Measurements from ENCODE around the gene DNAJC4.

DNAJC4 gene

DNA sequence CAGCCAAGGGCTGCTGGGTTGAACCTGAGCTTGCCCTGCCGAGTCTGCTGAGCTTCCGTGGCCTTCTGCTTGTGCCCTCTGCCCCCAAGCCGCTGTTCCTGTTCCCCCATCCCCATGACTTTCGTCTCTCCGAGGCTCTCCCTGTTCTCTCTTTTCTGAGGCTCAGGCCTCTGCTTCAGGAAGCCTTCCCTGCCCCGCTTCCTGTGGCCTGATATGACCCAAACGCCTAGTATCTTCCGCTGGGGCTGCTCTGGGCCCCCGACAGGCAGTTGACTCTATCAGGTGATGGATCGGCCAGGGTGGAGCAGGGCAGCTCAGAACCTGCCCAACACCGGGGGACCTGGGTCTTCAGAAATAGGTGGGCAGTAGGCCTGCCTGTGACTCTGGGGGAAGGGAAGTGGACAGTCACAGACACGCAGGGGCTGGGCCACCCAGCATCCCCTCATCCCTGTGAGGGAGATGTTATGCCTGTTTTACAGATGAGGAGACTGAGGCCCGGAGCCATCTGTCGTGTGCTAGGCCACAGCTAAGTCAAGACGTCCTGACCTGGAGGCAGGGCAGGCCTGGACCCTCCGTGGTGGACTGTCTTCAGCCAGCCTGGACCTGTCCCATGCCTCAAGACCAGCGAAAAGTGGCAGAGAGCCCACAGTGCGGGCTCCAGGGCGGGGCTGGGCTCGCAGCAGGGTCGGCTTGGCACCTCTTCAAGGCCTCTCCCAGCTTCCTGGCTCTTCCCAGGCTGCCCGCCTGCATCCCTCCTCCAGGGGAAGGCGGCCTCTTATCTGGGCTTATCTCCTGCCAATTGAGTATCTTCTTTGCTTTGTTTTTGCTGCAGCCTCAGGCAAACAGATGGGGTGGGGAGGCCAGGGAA, 37.9 kb downstream of the DNAJC4 start:
- Histone ChIP-seq H3K27me3 (no peaks in the 10 kb centered on the region), H3K9ac (peak overlapping the region; percentile 88 to 96 (median 92))
- TF ChIP-seq Cebpa-rat (IDR thresholded peaks at IDR 0.05), result no peak

DNA sequence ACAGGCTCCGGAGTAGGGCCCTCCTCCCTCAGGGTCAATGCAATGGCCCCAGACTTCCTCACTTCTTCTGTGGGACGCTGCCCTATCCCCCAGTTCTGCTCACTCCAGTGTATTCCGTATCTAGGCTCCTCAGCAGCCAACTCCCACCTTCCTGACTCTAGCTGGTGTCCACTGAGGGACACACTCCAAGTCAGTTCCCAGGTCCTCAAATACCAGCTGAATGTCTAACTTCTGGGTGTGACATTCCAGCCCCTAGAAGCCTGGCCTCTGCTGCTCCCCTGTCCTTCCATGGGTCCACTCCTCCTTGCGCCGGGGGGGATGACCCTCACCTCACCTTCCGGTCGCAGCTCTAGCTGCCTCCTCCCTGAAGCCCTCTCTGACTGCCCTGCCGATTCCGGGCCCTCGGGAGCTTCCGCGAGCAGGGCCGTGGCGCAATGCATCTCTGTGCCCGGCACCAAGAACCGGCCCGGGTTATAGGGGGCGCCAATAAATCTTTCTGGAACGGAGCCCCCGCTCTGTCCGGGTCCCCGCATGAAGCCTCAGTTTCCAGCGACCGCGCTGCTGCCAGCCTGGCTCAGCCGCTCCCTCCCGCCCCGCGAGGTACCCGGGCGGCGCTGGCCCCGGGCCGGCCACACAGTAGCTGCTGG, 38.7 kb downstream of the DNAJC4 start:
- H3K4me3 ChIP-seq, result peak overlapping the region; percentile 68 to 82 (median 74)
- H3K27ac ChIP-seq, result peak overlapping the region; percentile 87 to 98 (median 96)
- H3K27me3 ChIP-seq, result no peaks in the 10 kb centered on the region

More for the DNA sequence above, 37.9 kb downstream of the DNAJC4 start:
- Histone ChIP-seq H3K4me2 (peak overlapping the region; percentile 83 to 99 (median 96)), H3K4me1 (peaks cover 66 to 81% (median 75%) of the 10 kb centered on the region in 10 experiments), H3K36me3 (peaks cover 9 to 46% (median 35%) of the 10 kb centered on the region in 11 experiments), H3K4me3 (peak overlapping the region; percentile 68 to 82 (median 74)), H3K9me3 (replicated peaks in 1 of 11) (no peaks in the 10 kb centered on the region), H4K20me1 (peaks cover 0 to 27% (median 0%) of the 10 kb centered on the region in 11 experiments; a peak in 4 of 22 replicates), H3K27ac (peak overlapping the region; percentile 87 to 98 (median 96))

DNA sequence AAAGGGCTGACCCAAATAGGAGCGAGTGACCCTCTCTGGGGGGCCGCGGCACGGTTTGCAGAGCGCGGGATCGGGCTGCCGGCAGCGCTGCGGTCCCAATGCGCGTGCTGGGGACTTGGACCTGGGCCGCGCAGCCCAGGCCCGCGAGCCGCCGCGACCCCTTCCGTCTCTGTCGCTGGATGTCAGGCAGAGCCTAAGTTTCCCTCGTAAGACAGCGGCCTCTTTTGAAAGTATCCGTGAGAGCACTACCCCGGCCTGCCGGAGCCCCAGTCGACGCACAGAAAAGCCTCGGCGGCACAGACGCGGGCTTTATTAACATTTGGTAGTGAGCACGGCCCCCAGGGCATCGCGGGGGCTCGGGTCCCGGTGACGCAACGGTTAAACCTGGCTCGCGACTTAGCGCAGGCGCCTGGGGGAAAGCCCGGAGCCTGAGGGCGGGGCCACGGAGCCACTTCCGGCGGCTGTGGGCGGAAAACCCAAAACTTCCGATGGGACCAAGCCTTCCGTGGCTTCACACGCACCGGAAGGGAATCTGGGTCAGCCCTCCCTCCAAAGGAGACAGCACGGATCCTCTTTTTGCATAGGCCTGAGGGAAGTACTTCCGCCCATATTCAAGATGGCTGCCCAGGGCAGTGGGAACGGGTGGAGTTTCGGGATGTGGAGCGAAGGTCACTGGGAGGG, 39.3 kb downstream of the DNAJC4 start:
- H3K4me3 ChIP-seq, result peak overlapping the region; percentile 68 to 82 (median 74)

More for the DNA sequence above, 38.7 kb downstream of the DNAJC4 start:
- Histone ChIP-seq H4K20me1 (peaks cover 0 to 20% (median 0%) of the 10 kb centered on the region in 11 experiments; a peak in 3 of 22 replicates), H3K9me3 (replicated peaks in 1 of 11) (no peaks in the 10 kb centered on the region), H3K4me1 (peaks cover 62 to 74% (median 68%) of the 10 kb centered on the region in 10 experiments), H3K4me2 (peak overlapping the region; percentile 83 to 99 (median 96)), H3K36me3 (peaks cover 1 to 45% (median 29%) of the 10 kb centered on the region in 11 experiments; a peak in 16 of 22 replicates), H3K9ac (peak overlapping the region; percentile 88 to 96 (median 92))
- peak in 1 of 11 experiments; percentile 9; a peak in 1 of 22 replicates for TF ChIP-seq Cebpa-rat (IDR thresholded peaks at IDR 0.05)

DNA sequence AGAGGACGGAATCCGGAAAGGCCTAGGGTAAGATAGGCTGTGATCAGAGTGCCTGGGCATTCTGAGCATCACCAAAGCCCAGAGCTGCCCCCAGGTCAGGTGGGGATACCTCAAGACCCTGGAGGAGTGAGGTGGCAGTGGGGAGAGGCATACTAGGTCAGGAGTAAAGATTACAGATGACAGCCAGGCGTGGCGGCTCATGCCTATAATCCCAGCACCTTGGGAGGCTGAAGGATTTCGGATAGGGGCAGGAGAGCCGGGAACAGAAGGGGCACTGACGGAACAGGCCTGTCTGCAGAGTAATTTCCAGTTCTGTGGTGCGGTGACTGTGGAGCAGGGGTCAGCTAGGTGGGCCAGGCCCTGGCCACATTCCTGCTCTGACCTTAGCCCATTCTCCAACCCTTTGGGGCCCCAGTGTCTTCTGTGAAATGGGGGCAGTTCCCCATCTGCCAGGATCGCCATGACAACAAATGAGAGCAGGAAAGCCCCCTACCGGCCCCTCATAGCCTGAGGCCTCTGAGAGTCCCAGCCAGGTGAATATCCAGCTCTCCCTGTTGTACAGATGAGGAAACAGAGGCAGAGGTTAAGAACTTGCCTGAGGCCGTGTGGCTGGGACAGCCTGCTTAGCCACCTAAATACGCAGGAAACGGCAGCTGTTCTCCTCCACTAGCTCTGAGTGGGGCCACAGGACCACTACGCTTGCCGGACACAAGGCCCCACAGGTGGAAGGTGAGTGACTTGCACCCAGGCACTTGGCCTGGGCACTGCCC, 44.9 kb downstream of the DNAJC4 start:
- H3K4me2 ChIP-seq, result no peak overlapping the region
- H3K27me3 ChIP-seq, result no peaks in the 10 kb centered on the region
- peaks cover 22 to 44% (median 26%) of the 10 kb centered on the region in 10 experiments for H3K4me1 ChIP-seq
- H3K36me3 ChIP-seq, result peaks cover 17 to 62% (median 39%) of the 10 kb centered on the region in 11 experiments; a peak in 21 of 22 replicates
- H3K4me3 ChIP-seq, result no peak overlapping the region
- H3K9ac ChIP-seq, result 0 out of 22 replicates have a peak overlapping the region, but pooled peaks of 1 of the 11 experiments have one; percentile 18
- no peak for TF ChIP-seq Cebpa-rat (IDR thresholded peaks at IDR 0.05)
- H3K27ac ChIP-seq, result no peak overlapping the region
- H3K9me3 ChIP-seq (replicated peaks in 1 of 11), result no peaks in the 10 kb centered on the region
- H4K20me1 ChIP-seq, result peaks cover 0 to 8% (median 0%) of the 10 kb centered on the region in 11 experiments; a peak in 2 of 22 replicates

More for the DNA sequence above, 39.3 kb downstream of the DNAJC4 start:
- Histone ChIP-seq H3K36me3 (peaks cover 0 to 42% (median 23%) of the 10 kb centered on the region in 11 experiments; a peak in 13 of 22 replicates), H4K20me1 (peaks cover 0 to 14% (median 0%) of the 10 kb centered on the region in 11 experiments; a peak in 2 of 22 replicates), H3K4me1 (peaks cover 55 to 67% (median 61%) of the 10 kb centered on the region in 10 experiments), H3K9me3 (replicated peaks in 1 of 11) (no peaks in the 10 kb centered on the region), H3K27me3 (no peaks in the 10 kb centered on the region), H3K27ac (peak overlapping the region; percentile 87 to 98 (median 96)), H3K4me2 (peak overlapping the region; percentile 87 to 99 (median 96)), H3K9ac (peak overlapping the region; percentile 88 to 96 (median 92))
- TF ChIP-seq Cebpa-rat (IDR thresholded peaks at IDR 0.05), result peak in 9 of 11 experiments; percentile 28 to 92 (median 73); a peak in 15 of 22 replicates

DNA sequence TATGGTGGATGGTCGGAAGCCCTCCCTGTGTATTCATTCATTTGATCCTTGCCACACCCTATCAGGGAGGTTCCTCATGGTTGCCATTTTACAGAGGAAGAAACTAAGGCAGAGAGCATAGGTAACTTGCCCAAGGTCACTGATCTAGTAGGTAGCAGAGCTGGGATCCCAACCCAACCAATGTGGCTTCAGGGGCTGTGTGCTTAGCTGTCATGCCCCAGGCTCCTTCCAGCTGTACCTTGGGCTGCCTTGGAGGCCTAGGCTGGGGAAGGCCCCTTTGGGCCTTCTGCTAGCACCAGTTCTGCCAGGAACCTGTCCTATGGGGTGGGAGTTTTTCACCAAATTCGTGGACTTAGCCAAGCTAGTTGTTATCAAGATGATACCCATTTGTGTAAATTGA, 45.5 kb downstream of the DNAJC4 start:
- Histone ChIP-seq H3K4me3 (no peak overlapping the region), H3K4me2 (0 out of 22 replicates have a peak overlapping the region, but pooled peaks of 1 of the 11 experiments have one; percentile 63), H3K27me3 (no peaks in the 10 kb centered on the region), H3K9ac (0 out of 22 replicates have a peak overlapping the region, but pooled peaks of 1 of the 11 experiments have one; percentile 18), H3K9me3 (replicated peaks in 1 of 11) (no peaks in the 10 kb centered on the region), H3K27ac (no peak overlapping the region), H3K36me3 (peaks cover 17 to 63% (median 39%) of the 10 kb centered on the region in 11 experiments; a peak in 21 of 22 replicates), H4K20me1 (peaks cover 0 to 8% (median 0%) of the 10 kb centered on the region in 11 experiments; a peak in 2 of 22 replicates), H3K4me1 (peaks cover 22 to 44% (median 26%) of the 10 kb centered on the region in 10 experiments)
- TF ChIP-seq Cebpa-rat (IDR thresholded peaks at IDR 0.05), result no peak

DNA sequence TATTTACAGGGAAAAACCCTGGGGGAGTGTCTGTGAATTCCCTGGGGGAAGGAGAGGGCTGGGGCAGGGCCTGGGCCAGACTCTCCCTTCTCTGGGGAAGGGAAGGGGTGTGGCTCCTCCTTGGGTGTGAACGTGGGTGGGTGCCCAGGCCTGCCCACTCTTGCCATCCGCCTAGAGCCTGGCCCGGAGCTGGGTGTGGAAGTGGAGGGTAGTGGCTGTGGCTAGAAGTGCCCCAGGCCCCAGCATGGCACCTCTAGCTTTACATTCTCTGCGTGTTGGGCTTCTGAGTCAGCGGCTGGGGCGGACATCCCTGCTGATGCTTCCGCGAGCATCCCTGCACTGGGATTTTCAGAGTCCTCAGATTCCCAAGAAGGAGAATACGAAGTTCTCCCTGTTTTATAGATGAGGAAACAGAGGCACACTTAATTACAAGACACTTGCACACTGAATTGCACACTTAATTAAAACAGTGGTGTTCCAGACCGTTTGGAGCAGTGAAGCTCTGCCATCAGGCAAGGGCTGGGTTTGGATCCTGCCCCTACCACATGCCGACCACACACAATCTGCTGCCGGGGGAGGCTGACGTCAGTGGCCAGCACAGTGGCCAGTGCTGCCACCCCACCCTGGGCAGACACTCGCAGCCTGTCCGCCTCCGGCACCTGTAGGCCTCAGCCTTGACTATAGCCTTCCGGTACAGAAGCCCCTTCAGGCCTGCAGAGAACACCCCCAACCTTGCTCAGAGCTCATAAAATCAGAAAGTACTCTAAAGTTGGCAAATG, 46.5 kb downstream of the DNAJC4 start:
- peaks cover 18 to 40% (median 22%) of the 10 kb centered on the region in 10 experiments for H3K4me1 ChIP-seq
- H3K9me3 ChIP-seq (replicated peaks in 1 of 11), result no peaks in the 10 kb centered on the region
- H3K4me3 ChIP-seq, result no peak overlapping the region
- H3K4me2 ChIP-seq, result peak overlapping the region; percentile 37 to 73 (median 66); a peak in 20 of 22 replicates
- peak overlapping the region; percentile 6 to 62 (median 53); a peak in 19 of 22 replicates for H3K9ac ChIP-seq
- no peaks in the 10 kb centered on the region for H3K27me3 ChIP-seq
- no peak for TF ChIP-seq Cebpa-rat (IDR thresholded peaks at IDR 0.05)
- peak overlapping the region in 5 of 11 experiments; percentile 6 to 47 (median 28); a peak in 5 of 22 replicates for H3K27ac ChIP-seq
- H4K20me1 ChIP-seq, result peaks cover 0 to 8% (median 0%) of the 10 kb centered on the region in 11 experiments; a peak in 2 of 22 replicates
- peaks cover 17 to 73% (median 40%) of the 10 kb centered on the region in 11 experiments; a peak in 21 of 22 replicates for H3K36me3 ChIP-seq
